Liver (tissue), 9 donors: ENCODE measurements around the gene ZSCAN1. TPM values are rescaled to one million over a fixed set of nuclear protein-coding genes. Genes with fewer than 3 reads are reported as not detected.

Experiments used
- DNase-seq: peaks from one replicate; pipeline ENCODE4 v3.0.0-alpha.2; 2017; ENCODE audit warnings: low spot score
- H3K27ac ChIP-seq, 2 donors: one replicate each; pipeline ENCODE4 v1.7.0; 2013; ENCODE audit warnings: inconsistent platforms in 2 of 2, low read length in 2 of 2, control low read depth in 1 of 2, low read depth in 1 of 2, mild to moderate bottlenecking in 1 of 2
- H3K27me3 ChIP-seq, 4 donors: one replicate each; pipeline versions ENCODE4 v1.6.1 to v1.7.0; 2013; ENCODE audit warnings: low read length in 3 of 4, inconsistent platforms in 1 of 4, mild to moderate bottlenecking in 1 of 4, moderate library complexity in 1 of 4; ENCODE audit not compliant: control insufficient read depth in 4 of 4, insufficient read depth in 4 of 4
- H3K36me3 ChIP-seq, 4 donors: one replicate each; pipeline versions ENCODE4 v1.6.1 to v1.7.0; 2013; ENCODE audit warnings: low read length in 3 of 4, mild to moderate bottlenecking in 3 of 4, low read depth in 1 of 4, moderate library complexity in 1 of 4; ENCODE audit not compliant: control insufficient read depth in 4 of 4, insufficient read depth in 3 of 4
- H3K4me1 ChIP-seq, 4 donors: one replicate each; pipeline versions ENCODE4 v1.6.1 to v1.7.0; 2013; ENCODE audit warnings: low read length in 3 of 4, mild to moderate bottlenecking in 3 of 4, moderate library complexity in 1 of 4; ENCODE audit not compliant: control insufficient read depth in 4 of 4, insufficient read depth in 4 of 4
- H3K4me3 ChIP-seq, 3 donors: one replicate each; pipeline versions ENCODE4 v1.6.1 to v1.7.0; 2013; ENCODE audit warnings: low read length in 3 of 3, control low read depth in 1 of 3, low read depth in 1 of 3, mild to moderate bottlenecking in 1 of 3
- H3K9ac ChIP-seq, 2 donors: one replicate each; pipeline ENCODE4 v1.7.0; 2013; ENCODE audit warnings: low read length in 2 of 2, mild to moderate bottlenecking in 2 of 2, moderate library complexity in 2 of 2, control low read depth in 1 of 2, low read depth in 1 of 2
- H3K9me3 ChIP-seq, 4 donors: one replicate each; pipeline versions ENCODE4 v1.6.1 to v1.7.0; 2013; ENCODE audit warnings: low read length in 3 of 4; ENCODE audit not compliant: control insufficient read depth in 4 of 4
- ATF3 ChIP-seq: IDR thresholded peaks from 2 replicates; pipeline ENCODE4 v1.6.1; 2016; ENCODE audit warnings: antibody characterized with exemption
- CTCF ChIP-seq: fragments of 150-350 bp; IDR thresholded peaks from 2 replicates; pipeline ENCODE4 v1.5.1; 2017; ENCODE audit warnings: improper control_type of control experiment, low read depth, low read length; ENCODE audit not compliant: missing input control
- EGR1 ChIP-seq, 2 donors: IDR thresholded peaks; 2 replicates each; pipeline ENCODE4 v1.6.1; 2016 to 2018; ENCODE audit warnings: antibody characterized with exemption in 2 of 2, low read depth in 2 of 2
- FOXA2 ChIP-seq: IDR thresholded peaks from 2 replicates; pipeline ENCODE4 v1.6.1; 2016; ENCODE audit warnings: antibody characterized with exemption
- GABPA ChIP-seq, 2 donors: IDR thresholded peaks in 1 of 2; conservative IDR thresholded peaks in 1 of 2; 2 replicates each; pipeline ENCODE4 v1.6.1; 2016; ENCODE audit warnings: antibody characterized with exemption in 2 of 2, mild to moderate bottlenecking in 1 of 2, moderate library complexity in 1 of 2
- HNF4A ChIP-seq, 2 donors: conservative IDR thresholded peaks; 2 replicates each; pipeline ENCODE4 v1.6.1; 2016; ENCODE audit warnings: antibody characterized with exemption in 2 of 2, mild to moderate bottlenecking in 2 of 2
- HNF4G ChIP-seq: IDR thresholded peaks from 2 replicates; pipeline ENCODE4 v1.6.1; 2016; ENCODE audit warnings: antibody characterized with exemption
- JUND ChIP-seq, 2 donors: IDR thresholded peaks; 2 replicates each; pipeline ENCODE4 v1.6.1; 2016; ENCODE audit warnings: antibody characterized with exemption in 2 of 2
- MAX ChIP-seq: IDR thresholded peaks from 2 replicates; pipeline ENCODE4 v1.6.1; 2016; ENCODE audit warnings: antibody characterized with exemption
- NR2F2 ChIP-seq: IDR thresholded peaks from 2 replicates; pipeline ENCODE4 v1.6.1; 2016; ENCODE audit warnings: antibody characterized with exemption
- RAD21 ChIP-seq, 2 donors: IDR thresholded peaks; 2 replicates each; pipeline ENCODE4 v1.6.1; 2016; ENCODE audit warnings: antibody characterized with exemption in 2 of 2, mild to moderate bottlenecking in 2 of 2
- REST ChIP-seq: IDR thresholded peaks from 2 replicates; pipeline ENCODE4 v1.6.1; 2016; ENCODE audit warnings: antibody characterized with exemption, mild to moderate bottlenecking
- RXRA ChIP-seq, 2 donors: IDR thresholded peaks; 2 replicates each; pipeline ENCODE4 v1.6.1; 2017 to 2018; ENCODE audit warnings: antibody characterized with exemption in 2 of 2, mild to moderate bottlenecking in 1 of 2
- YY1 ChIP-seq: IDR thresholded peaks from 2 replicates; pipeline ENCODE4 v1.6.1; 2016; ENCODE audit warnings: antibody characterized with exemption, mild to moderate bottlenecking
- ZBTB33 ChIP-seq: IDR thresholded peaks from 2 replicates; pipeline ENCODE4 v1.6.1; 2016; ENCODE audit warnings: antibody characterized with exemption
- WGBS: extraction: QIAGEN DNeasy Blood & Tissue Kit; methylation state at CpG from one replicate; pipeline ENCODE4 v1.1.7; 2013; 5-methylcytosine and 5-hydroxymethylcytosine counted together
- polyA plus RNA-seq, 2 donors: library from polyadenylated mRNA; stranded (reverse) in 1 of 2; unstranded in 1 of 2; fragments of 200-250 nt in 1 of 2; fragments of >200 nt in 1 of 2; fragmentation: Nextera tagmentation in 1 of 2; extraction: Ambion mirVana in 1 of 2; gene quantifications; one replicate each; pipeline versions ENCODE4 v1.2.1 to v1.2.3, GENCODE V29; 2013 to 2015
- total RNA-seq, 2 donors: library from RNA; depleted of rRNA; stranded (reverse); fragments of >200 nt; gene quantifications; one replicate each; pipeline ENCODE4 v1.2.3, GENCODE V29; 2014
- donor health status: healthy.
- donor health status: healthy.
- donor health status: healthy.
- donor health status: healthy.
- donor health status: healthy.

ZSCAN1 gene
- total and polyA plus RNA-seq, 4 donors = 0.13 TPM; not detected in 3

GRCh38 chr19:58045411-58046050 is 11.7 kb downstream of the ZSCAN1 start (continued):
- TF ChIP-seq ZBTB33 = no peak
- TF ChIP-seq ATF3 = no peak
- no peak for TF ChIP-seq GABPA (IDR thresholded peaks at IDR 0.05 in 1 of 2, conservative IDR thresholded peaks at IDR 0.05 in 1 of 2)

GRCh38 chr19:58046856-58047255 is 13.0 kb downstream of the ZSCAN1 start:
- Histone ChIP-seq H3K4me1 (no peaks in the 10 kb centered on the region), H3K9me3 (peaks cover 40 to 66% (median 52%) of the 10 kb centered on the region in 4 donors), H3K4me3 (peak overlapping the region in 2 of 3 donors; percentile 38 to 54), H3K36me3 (no peaks in the 10 kb centered on the region), H3K9ac (no peak overlapping the region), H3K27ac (no peak overlapping the region), H3K27me3 (no peaks in the 10 kb centered on the region)
- DNase-seq = no peak
- no peak for TF ChIP-seq EGR1 (IDR thresholded peaks at IDR 0.05; ENCODE audit: low read depth in 2 of 2)
- no peak for TF ChIP-seq REST
- TF ChIP-seq HNF4A (conservative IDR thresholded peaks at IDR 0.05) = no peak
- no peak for TF ChIP-seq CTCF
- TF ChIP-seq FOXA2 = no peak
- TF ChIP-seq JUND (IDR thresholded peaks at IDR 0.05) = no peak
- 69% methylated on average over 7 of the region's 7 CpGs for WGBS

- H3K9me3 ChIP-seq = peaks cover 42 to 69% (median 55%) of the 10 kb centered on the region in 4 donors
- H3K36me3 ChIP-seq = no peaks in the 10 kb centered on the region
- no peak overlapping the region for H3K27ac ChIP-seq
- H3K4me1 ChIP-seq = no peaks in the 10 kb centered on the region
- no peaks in the 10 kb centered on the region for H3K27me3 ChIP-seq
- DNase-seq = no peak
- no peak overlapping the region for H3K9ac ChIP-seq
- WGBS = 89% methylated on average over 12 of the region's 12 CpGs
- peak overlapping the region in 1 of 3 donors; percentile 23 for H3K4me3 ChIP-seq
- TF ChIP-seq ATF3 = no peak
- TF ChIP-seq ZBTB33 = no peak
- no peak for TF ChIP-seq RXRA (IDR thresholded peaks at IDR 0.05)
- no peak for TF ChIP-seq RAD21 (IDR thresholded peaks at IDR 0.05)
- TF ChIP-seq NR2F2 = no peak
- no peak for TF ChIP-seq YY1
- TF ChIP-seq HNF4G = no peak
- TF ChIP-seq MAX = no peak
- TF ChIP-seq FOXA2 = no peak
- TF ChIP-seq EGR1 (IDR thresholded peaks at IDR 0.05; ENCODE audit: low read depth in 2 of 2) = no peak
These were observed 13.8 kb downstream of the ZSCAN1 start for GRCh38 chr19:58047672-58048071.
